ENCODE results near the gene COBL.

The COBL gene

GRCh38 chr7:51289623-51290303, 26.8 kb downstream of the COBL start:
- H2AFZ ChIP-seq: peak overlapping the region; percentile 59
- H3K4me2 ChIP-seq (ENCODE audit: low read length): no peak overlapping the region
- H3K9me3 ChIP-seq (ENCODE audit: control insufficient read depth, low read length): no peaks in the 10 kb centered on the region
- TF ChIP-seq CTCF (IDR thresholded peaks at IDR 0.05): no peak
- no peak overlapping the region for H3K9ac ChIP-seq
- H3K79me2 ChIP-seq: peaks cover 24% of the 10 kb centered on the region
- peaks cover 26% of the 10 kb centered on the region for H3K4me1 ChIP-seq
- no peaks in the 10 kb centered on the region for H3K27me3 ChIP-seq (ENCODE audit: control insufficient read depth, insufficient read depth, low read length)
- no peaks in the 10 kb centered on the region for H3K36me3 ChIP-seq (ENCODE audit: control insufficient read depth, insufficient read depth, low read length)
- H3K4me3 ChIP-seq (ENCODE audit: low read depth, low read length): no peak overlapping the region
- peak overlapping the region; percentile 82 for H3K27ac ChIP-seq

DNA sequence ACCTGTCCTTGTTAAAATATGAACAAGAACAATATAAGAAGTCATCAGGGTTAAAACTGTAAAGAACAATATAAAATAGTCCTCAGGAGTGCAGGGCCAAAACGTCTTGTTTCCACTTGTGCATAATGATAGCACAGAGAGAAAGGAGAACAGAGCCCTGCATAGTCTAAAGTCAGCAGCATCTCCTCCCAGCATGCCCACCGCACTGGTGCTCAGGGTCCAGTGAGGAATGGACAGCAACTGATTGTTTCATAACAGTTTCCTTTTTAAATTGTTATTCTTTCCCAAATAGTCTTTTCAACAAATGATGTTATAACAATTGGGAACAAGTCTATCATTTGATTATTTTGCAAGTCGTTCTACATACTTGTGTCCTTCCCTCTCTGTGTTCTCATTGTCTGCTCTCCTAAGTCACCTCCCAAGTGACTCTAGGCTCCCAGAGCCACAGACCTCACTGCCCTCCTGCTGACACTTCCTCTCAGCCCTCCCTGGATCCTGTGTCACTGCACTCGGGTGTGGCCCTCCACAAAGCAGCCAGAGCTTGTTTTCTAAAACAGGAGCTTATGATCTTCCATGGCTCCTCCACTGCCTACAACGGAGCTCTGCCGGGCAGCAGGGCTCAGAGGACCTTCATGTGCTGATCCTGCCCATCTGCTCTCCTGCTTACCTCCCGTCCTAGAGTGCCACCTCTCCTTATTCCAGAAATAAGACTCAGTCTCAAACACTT, 27.6 kb downstream of the COBL start:
- Histone ChIP-seq H3K4me1 (peaks cover 26% of the 10 kb centered on the region), H3K27me3 (ENCODE audit: control insufficient read depth, insufficient read depth, low read length) (no peaks in the 10 kb centered on the region), H3K4me3 (ENCODE audit: low read depth, low read length) (no peak overlapping the region), H3K79me2 (peaks cover 28% of the 10 kb centered on the region), H3K9me3 (ENCODE audit: control insufficient read depth, low read length) (no peaks in the 10 kb centered on the region), H3K4me2 (ENCODE audit: low read length) (no peak overlapping the region), H3K27ac (peak overlapping the region; percentile 82), H3K36me3 (ENCODE audit: control insufficient read depth, insufficient read depth, low read length) (no peaks in the 10 kb centered on the region), H2AFZ (peak overlapping the region; percentile 59), H3K9ac (no peak overlapping the region)
- no peak for TF ChIP-seq CTCF (IDR thresholded peaks at IDR 0.05)

DNA sequence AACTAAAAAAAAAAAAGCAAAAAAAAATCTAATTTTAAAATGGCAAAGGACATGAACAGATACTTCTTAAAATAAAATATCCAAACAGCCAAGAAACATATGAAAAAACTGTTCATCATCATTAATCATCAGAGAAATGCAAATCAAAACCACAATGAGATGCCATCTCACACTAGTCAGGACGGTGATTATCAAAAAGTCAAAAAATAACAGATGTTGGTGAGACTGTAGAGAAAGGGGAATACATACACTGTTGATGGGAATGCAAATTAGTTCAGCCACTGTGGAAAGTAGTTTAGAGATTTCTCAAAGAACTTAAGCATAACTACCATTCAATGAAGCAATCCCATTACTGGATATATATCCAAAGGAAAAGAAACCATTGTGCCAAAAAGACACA, 30.2 kb downstream of the COBL start:
- H3K27ac ChIP-seq: no peak overlapping the region
- no peak overlapping the region for H3K4me2 ChIP-seq (ENCODE audit: low read length)
- no peaks in the 10 kb centered on the region for H3K36me3 ChIP-seq (ENCODE audit: control insufficient read depth, insufficient read depth, low read length)
- no peak for TF ChIP-seq CTCF (IDR thresholded peaks at IDR 0.05)
- no peaks in the 10 kb centered on the region for H3K9me3 ChIP-seq (ENCODE audit: control insufficient read depth, low read length)
- no peak overlapping the region for H3K9ac ChIP-seq
- H2AFZ ChIP-seq: no peak overlapping the region
- peaks cover 22% of the 10 kb centered on the region for H3K4me1 ChIP-seq
- no peaks in the 10 kb centered on the region for H3K27me3 ChIP-seq (ENCODE audit: control insufficient read depth, insufficient read depth, low read length)
- H3K79me2 ChIP-seq: peaks cover 25% of the 10 kb centered on the region
- no peak overlapping the region for H3K4me3 ChIP-seq (ENCODE audit: low read depth, low read length)

- Histone ChIP-seq H3K4me2 (ENCODE audit: low read length) (no peak overlapping the region), H3K4me1 (peaks cover 41% of the 10 kb centered on the region), H2AFZ (no peak overlapping the region), H3K27me3 (ENCODE audit: control insufficient read depth, insufficient read depth, low read length) (no peaks in the 10 kb centered on the region), H3K79me2 (peaks cover 25% of the 10 kb centered on the region), H3K4me3 (ENCODE audit: low read depth, low read length) (no peak overlapping the region), H3K9me3 (ENCODE audit: control insufficient read depth, low read length) (no peaks in the 10 kb centered on the region), H3K9ac (no peak overlapping the region), H3K36me3 (ENCODE audit: control insufficient read depth, insufficient read depth, low read length) (no peaks in the 10 kb centered on the region), H3K27ac (peak overlapping the region; percentile 97)
- no peak for TF ChIP-seq CTCF (IDR thresholded peaks at IDR 0.05)
These were observed 36.5 kb downstream of the COBL start for GRCh38 chr7:51280156-51280555.
